Activated CD4-positive, alpha-beta T cell treated with anti-CD3 and anti-CD28 coated beads, Interleukin-2, amount 50 U/mL, for 1 hour (primary cell): ENCODE measurements around the gene AP5B1.
A peak's percentile ranks its signal among the peaks of the same experiment; 100 is the strongest.

ENCODE experiments used
- DNase-seq: peaks from one replicate; pipeline ENCODE4 v3.0.0-alpha.2; 2020

AP5B1 gene

GRCh38 chr11:65801153-65801987 lies 20.6 kb upstream of the AP5B1 start:
- no peak for DNase-seq

GRCh38 chr11:65798882-65799281 lies 18.1 kb upstream of the AP5B1 start:
- DNase-seq: no peak

GRCh38 chr11:65797711-65798110 lies 16.9 kb upstream of the AP5B1 start:
- no peak for DNase-seq

DNA sequence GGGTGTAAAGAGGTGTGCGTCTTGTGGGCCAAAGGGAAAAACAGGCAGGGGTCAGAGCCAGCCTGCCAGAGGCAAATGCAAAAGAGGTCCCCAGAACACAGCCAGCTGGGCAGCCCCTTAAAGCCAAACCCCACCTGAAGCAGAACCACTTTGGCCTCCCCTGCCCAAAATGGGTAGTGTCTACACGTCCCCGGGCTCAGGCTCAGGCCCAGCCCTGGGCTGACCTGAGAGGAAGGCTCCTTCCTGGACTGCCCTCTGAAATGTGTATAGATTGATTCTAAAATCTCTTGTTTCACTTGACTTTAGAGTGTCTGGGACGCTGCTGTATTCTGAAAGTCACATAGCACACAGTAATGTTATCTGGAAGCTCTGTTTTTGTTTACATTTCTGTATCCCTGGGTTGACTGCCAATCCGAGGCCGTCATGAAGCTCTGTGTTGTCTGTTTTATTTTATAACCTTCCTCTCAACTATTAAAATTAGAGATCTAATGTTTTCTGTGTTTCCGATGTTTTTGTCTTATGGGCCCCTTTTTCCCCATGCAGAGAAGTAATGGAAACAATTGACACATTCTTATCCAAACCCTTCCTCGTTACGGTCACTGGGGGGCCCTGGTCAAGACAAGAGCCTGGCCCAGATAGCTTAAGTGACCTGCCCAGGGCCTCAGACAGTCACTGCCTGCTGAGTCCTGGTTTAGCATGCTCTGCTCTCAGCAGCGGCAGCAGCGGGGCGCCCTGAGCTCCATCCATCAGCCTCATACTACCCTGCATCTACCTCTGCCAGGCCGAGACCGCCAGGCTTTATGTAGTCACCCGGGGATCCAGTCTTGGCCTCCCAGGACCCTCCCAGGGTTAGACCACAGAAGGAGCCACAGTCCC lies 16.2 kb upstream of the AP5B1 start:
- DNase-seq: no peak

- no peak for DNase-seq
Measured at GRCh38 chr11:65794570-65795510, 14.1 kb upstream of the AP5B1 start.

DNA sequence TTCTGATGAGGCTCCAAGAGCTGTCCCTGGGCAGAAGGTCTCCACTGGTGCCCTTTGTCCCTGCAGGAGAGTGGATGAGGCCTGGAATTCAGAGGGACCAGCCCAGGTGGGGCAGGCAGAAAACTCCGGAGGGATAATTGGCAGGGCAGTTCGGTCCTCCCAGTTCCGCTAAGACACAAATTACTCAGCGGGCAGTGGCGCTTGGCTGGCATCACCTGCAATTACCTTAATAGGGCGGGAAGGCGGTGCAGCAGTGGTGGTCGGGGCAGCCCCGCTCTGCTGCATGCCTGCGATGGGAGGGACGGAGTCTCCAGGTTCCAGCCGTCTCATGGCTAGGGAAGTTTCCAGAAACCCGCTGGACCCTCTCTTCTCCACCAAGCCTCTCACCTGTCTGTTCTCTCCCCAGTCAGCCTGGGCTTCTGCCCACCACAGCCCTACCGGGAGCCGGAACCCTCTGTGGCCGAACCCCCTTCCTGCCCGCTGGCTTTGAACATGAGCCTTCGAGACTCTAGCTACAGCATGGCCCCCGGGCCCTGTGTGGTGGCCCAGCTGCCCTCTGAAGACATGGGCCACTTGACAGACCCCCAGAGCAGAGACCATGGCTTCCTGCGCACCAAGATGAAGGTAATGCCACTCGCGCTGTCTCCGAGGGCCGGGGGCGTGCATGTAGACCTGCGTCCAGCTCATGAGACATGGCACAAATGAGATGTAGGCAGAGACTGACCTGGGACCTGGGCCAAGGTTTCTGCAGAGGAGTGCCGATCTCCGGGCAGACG lies 13.0 kb upstream of the AP5B1 start:
- DNase-seq: no peak

DNA sequence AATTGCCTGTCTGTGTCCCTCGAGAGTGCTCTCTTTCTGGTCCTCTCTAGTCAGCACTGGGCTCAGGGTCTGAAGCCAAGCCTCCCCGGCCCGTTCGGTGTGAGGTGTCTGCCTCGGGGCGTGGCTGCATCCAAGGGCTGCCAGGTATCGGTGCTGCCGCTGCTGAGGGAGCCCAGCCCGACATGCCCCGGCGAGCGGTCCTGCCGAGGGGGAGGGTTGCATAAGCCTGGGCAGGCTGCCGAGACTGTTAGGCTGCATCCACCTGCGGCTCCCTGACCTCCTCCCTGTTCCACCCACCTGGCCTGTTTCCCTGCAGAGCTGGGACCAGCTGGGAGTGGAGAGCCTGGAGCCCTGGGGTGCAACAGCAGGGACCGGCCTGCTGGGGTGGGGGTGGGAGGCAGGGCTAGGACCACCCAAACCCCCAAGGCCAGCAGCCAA lies 12.4 kb upstream of the AP5B1 start:
- DNase-seq: no peak

DNA sequence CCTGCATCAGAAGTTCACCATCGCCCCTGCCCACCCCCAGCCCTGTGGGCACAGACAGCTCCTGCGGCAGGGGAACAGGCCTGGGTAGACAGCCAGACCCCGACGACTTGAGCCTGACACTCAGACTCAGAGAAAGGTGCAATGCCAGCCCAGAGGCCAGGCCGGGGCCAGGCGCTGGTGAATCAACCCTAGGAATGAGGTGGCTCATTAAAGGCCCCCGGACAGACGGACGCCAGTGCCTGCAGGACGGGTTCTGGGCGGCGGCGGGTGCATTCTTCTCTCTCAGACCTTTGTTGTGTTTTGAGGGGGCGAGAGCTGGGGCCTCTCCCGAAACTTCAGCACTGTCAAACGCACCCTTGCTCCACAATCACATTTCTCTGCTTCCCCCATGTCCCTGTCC lies 11.7 kb upstream of the AP5B1 start:
- no peak for DNase-seq

DNA sequence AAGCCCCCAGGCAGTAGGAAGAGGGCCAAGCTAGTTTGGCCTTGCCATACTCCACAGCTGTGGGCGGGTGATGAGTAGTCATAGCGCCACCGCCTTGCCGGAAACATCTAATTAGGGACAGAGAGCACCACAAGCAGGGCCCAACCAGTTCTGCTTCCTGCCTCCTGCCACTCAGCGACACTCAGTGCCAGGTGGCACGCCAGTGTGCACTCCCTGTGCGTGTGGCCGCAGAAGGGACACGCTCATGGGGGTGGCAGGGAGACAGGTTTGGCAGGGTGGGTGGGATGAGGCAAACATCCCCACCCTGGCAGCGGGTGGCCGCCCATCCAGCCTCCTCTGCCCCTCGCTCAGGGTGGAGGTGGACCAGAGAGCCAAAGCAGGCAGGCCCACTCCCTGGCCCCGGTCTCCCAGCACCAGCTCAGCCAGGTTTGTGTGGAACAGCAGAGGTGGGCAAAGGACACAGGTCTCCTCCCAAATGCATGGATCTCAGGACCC lies 11.0 kb upstream of the AP5B1 start:
- peak; percentile 29 for DNase-seq

DNA sequence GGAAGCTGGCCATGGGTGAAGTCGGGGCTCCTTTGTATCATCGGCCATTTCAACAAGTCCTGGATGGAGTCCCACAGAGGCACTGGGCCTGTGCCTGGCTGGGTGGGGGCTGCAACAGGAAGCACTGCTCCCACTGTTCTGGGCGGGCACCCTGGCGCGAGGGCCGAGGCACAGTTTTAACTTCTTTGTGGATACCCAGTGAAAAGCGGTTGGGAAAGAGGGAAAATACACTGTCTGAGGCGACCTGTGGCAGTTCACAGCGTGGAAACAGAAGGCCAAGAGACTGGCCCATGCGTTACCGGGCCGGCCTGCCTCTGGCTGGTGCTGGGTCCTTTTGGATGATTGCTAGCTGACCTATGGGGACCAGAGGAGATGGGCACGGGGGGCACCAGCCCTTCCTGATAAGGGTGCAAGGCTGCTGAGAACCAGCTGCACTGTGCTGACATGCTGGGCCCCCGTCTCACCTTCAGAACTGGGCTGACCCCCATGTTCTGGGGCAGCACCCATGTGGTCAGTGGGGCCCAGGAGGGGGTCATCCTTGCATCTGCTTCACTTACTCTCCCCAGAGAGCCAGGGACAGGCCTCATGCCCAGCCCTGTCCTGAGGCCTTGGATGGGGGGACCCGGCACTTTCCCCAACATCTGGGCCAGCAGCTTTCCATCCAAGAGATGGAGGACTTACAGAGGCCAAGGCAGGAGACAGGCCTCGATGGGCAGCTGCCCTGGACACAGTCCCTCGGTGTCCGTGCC lies 10.3 kb upstream of the AP5B1 start:
- DNase-seq: no peak

DNA sequence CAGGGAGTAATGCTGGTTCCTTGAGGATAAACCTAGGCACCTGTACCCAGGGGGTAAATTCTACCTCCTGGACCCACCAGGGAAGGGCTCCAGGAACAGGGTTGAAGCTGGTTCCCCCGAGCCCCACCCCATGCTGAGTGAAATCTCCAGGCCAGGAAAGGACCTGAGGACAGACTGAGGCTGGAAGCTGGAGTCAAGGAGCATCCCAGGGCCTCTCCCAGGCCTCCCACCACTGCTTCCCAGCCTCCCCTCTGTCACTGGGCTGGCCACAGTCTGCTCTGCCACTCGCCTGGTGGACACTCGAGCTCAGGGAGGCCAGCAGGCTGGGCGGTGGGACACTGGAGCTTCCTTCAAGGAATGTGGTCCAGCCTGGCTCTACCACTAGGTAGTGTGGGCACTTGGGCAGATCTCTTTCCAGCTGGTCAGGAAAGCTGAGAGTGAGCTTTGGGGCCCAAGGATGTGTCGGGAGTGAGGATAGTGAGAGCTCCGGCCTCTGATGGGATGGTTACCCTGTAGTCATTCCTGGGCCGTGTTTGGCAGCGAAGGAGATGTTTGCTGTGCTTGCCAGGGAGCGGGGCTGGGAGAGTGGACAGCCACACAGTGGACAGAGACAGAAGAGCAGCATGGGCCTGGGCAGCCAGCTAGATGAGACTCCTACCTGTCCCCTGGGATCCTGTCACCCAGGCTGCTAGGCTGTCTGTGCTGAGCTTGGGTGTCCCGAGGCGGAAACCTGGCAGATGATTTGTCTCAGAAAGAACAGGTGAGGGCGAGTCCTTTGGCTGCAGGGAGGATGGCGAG lies 9.5 kb upstream of the AP5B1 start:
- no peak for DNase-seq

GRCh38 chr11:65789230-65790103 lies 8.7 kb upstream of the AP5B1 start:
- no peak for DNase-seq

- DNase-seq: no peak
Measured at GRCh38 chr11:65788821-65789220, 8.0 kb upstream of the AP5B1 start.

- no peak for DNase-seq
Measured at GRCh38 chr11:65787649-65788622, 7.2 kb upstream of the AP5B1 start.

GRCh38 chr11:65786786-65787636 lies 6.2 kb upstream of the AP5B1 start, which contains the start of gene OVOL1:
Gene OVOL1 (plus strand): TSS chr11:65787063. CDS start chr11:65787374, 311 bp downstream.
- peak; percentile 25 for DNase-seq

- peak; percentile 14 for DNase-seq
Measured at GRCh38 chr11:65786008-65786785, 5.4 kb upstream of the AP5B1 start.
